Spleen (tissue), 7 donors: ENCODE measurements around the gene MGAT5.

Source experiments
- POLR2A ChIP-seq, 3 donors: fragments of 450-650 bp; IDR thresholded peaks; one replicate each; pipeline ENCODE4 v1.5.1; 2017; ENCODE audit warnings: antibody characterized with exemption in 3 of 3, mild to moderate bottlenecking in 1 of 3
- TF ChIP-seq, protein P1 (sequence below), 11 experiments: fragments of 200-600 bp in 7 of 11; fragments of 450-650 bp in 4 of 11; sonication (generic) in 4 of 11; IDR thresholded peaks in 8 of 11; conservative IDR thresholded peaks in 3 of 11; 1 replicate in 7 of 11; 2 replicates in 4 of 11; pipeline versions ENCODE4 v1.4.0 to v1.8.0; 2016 to 2021; ENCODE audit warnings: antibody characterized with exemption in 11 of 11, inconsistent platforms in 4 of 11, mild to moderate bottlenecking in 1 of 11
- donor health status: DM: no; HTN: no; CAD: no; lungs with moderate emphysema.
- donor health status: DM: no; HTN: no; CAD: no.
- donor health status: DM: no; HTN: no; CAD: no.

DNA sequence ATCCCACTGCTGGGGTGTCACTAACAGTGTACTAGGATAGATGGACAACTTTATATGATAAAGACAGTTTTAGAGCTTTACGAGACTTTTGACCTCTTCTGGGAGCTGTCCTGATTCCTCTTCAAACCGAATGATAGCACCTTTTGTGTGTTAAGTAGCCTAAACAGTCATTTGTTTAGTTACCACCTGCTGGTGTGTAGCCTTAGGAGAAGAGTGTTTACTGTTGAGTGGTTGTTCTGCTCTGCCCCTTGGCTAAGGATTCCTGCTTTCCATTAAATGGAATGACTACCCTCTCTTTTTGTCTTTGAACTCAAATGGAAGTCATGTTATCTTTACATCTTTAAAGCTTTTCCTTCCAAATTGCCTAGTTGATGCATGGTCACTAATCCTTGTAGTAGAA, 28.0 kb upstream of the MGAT5 start:
- TF ChIP-seq, protein P1, sequence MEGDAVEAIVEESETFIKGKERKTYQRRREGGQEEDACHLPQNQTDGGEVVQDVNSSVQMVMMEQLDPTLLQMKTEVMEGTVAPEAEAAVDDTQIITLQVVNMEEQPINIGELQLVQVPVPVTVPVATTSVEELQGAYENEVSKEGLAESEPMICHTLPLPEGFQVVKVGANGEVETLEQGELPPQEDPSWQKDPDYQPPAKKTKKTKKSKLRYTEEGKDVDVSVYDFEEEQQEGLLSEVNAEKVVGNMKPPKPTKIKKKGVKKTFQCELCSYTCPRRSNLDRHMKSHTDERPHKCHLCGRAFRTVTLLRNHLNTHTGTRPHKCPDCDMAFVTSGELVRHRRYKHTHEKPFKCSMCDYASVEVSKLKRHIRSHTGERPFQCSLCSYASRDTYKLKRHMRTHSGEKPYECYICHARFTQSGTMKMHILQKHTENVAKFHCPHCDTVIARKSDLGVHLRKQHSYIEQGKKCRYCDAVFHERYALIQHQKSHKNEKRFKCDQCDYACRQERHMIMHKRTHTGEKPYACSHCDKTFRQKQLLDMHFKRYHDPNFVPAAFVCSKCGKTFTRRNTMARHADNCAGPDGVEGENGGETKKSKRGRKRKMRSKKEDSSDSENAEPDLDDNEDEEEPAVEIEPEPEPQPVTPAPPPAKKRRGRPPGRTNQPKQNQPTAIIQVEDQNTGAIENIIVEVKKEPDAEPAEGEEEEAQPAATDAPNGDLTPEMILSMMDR (IDR thresholded peaks at IDR 0.05 in 8 of 11, conservative IDR thresholded peaks at IDR 0.05 in 3 of 11), result no peak
- TF ChIP-seq POLR2A (IDR thresholded peaks at IDR 0.05), result no peak
